CD4-positive, alpha-beta T cell treated with Interleukin-17A for 1 hour (primary cell): ENCODE measurements around the gene VSIG1.

ENCODE experiments used
- DNase-seq: peaks from one replicate; pipeline ENCODE4 v3.0.0-alpha.2; 2020

The VSIG1 gene

GRCh38 chrX:108044554-108045256 is at the start of gene VSIG1:
VSIG1 (plus strand) TSS chrX:108045065; CDS start chrX:108045131, 66 bp downstream.
- DNase-seq, result no peak

GRCh38 chrX:107996124-107996523 is 48.7 kb upstream of the VSIG1 start:
- no peak for DNase-seq

- DNase-seq, result no peak
Measured at GRCh38 chrX:108000751-108001150, 44.1 kb upstream of the VSIG1 start.

- peak; percentile 58 for DNase-seq
Measured at GRCh38 chrX:108001218-108001814, 43.5 kb upstream of the VSIG1 start.

GRCh38 chrX:108018656-108019381 is 26.0 kb upstream of the VSIG1 start:
- peak; percentile 79 for DNase-seq

- DNase-seq, result peak; percentile 4
Measured at GRCh38 chrX:108019382-108019875, 25.4 kb upstream of the VSIG1 start.

GRCh38 chrX:108020631-108021030 is 24.2 kb upstream of the VSIG1 start:
- DNase-seq, result peak; percentile 44

- DNase-seq, result no peak
Measured at GRCh38 chrX:108022491-108023089, 22.3 kb upstream of the VSIG1 start.

GRCh38 chrX:108025376-108025775 is 19.5 kb upstream of the VSIG1 start:
- no peak for DNase-seq

GRCh38 chrX:108025954-108026600 is 18.8 kb upstream of the VSIG1 start:
- peak; percentile 10 for DNase-seq

- DNase-seq, result no peak
Measured at GRCh38 chrX:108028854-108029253, 16.0 kb upstream of the VSIG1 start.

GRCh38 chrX:108029928-108030711 is 14.7 kb upstream of the VSIG1 start:
- DNase-seq, result no peak

- DNase-seq, result no peak
Measured at GRCh38 chrX:108032944-108033343, 11.9 kb upstream of the VSIG1 start.

GRCh38 chrX:108033890-108034289 is 11.0 kb upstream of the VSIG1 start:
- DNase-seq, result no peak

- DNase-seq, result no peak
Measured at GRCh38 chrX:108034725-108035124, 10.1 kb upstream of the VSIG1 start.

- no peak for DNase-seq
Measured at GRCh38 chrX:108036298-108036973, 8.4 kb upstream of the VSIG1 start.

- no peak for DNase-seq
Measured at GRCh38 chrX:108049649-108050048, 4.8 kb downstream of the VSIG1 start.

GRCh38 chrX:108053218-108053617 is 8.4 kb downstream of the VSIG1 start:
- no peak for DNase-seq

GRCh38 chrX:108055546-108055945 is 10.7 kb downstream of the VSIG1 start:
- no peak for DNase-seq

- no peak for DNase-seq
Measured at GRCh38 chrX:108059801-108060200, 14.9 kb downstream of the VSIG1 start.

GRCh38 chrX:108064001-108064400 is 19.1 kb downstream of the VSIG1 start:
- no peak for DNase-seq
